Choroid plexus epithelial cell (primary cell): ENCODE measurements around the gene DNAJA4.
A peak's percentile ranks its signal among the peaks of the same experiment; 100 is the strongest.

Experiments used
- DNase-seq: peaks from one replicate; pipeline ENCODE4 v3.0.0-alpha.2; 2010; ENCODE audit warnings: low read depth
- H3K4me3 ChIP-seq: 2 replicates; pipeline ENCODE4 v1.5.1; 2011; ENCODE audit warnings: low read depth, mild to moderate bottlenecking, control low read depth, low read length, moderate library complexity
- CTCF ChIP-seq: conservative IDR thresholded peaks from 2 replicates; pipeline ENCODE4 v1.5.1; 2011; ENCODE audit warnings: low read depth, mild to moderate bottlenecking, control low read depth, inconsistent platforms, low read length, moderate library complexity

The DNAJA4 gene

GRCh38 chr15:78304216-78305066, 40.1 kb downstream of the DNAJA4 start:
- no peak for TF ChIP-seq CTCF
- no peak for DNase-seq
- no peak overlapping the region for H3K4me3 ChIP-seq

DNA sequence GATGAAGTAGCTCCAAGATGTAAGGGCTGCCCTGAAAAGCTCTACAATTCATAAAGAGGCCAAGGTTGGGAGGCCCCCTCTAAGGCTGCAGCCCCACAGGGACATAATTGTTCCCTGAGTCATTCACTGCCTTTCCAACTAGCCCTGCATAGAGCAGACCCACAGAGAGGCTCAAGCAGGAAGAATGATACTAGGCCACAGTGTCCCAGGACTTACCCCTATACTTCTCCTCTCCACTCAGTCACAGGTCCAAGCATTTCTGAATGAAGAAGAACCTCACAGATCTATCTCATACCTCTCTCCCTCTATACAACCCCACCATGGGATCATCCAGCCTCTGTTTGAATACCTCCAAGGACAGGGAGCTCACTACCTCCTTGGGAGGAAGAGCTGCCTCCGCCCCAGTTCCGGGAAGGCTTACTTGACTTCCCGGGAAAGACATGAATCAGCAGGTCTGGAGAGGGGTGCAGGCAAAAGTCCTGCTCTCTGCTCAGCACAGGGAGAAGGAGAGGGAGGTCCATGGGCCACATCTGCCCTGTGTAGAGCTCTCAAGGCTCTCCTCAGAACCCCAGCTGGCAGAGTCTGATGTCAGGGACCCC, 41.9 kb downstream of the DNAJA4 start:
- no peak for TF ChIP-seq CTCF
- DNase-seq: peak; percentile 90
- no peak overlapping the region for H3K4me3 ChIP-seq

GRCh38 chr15:78307976-78308375, 43.6 kb downstream of the DNAJA4 start:
- no peak for TF ChIP-seq CTCF
- DNase-seq: no peak
- no peak overlapping the region for H3K4me3 ChIP-seq

DNA sequence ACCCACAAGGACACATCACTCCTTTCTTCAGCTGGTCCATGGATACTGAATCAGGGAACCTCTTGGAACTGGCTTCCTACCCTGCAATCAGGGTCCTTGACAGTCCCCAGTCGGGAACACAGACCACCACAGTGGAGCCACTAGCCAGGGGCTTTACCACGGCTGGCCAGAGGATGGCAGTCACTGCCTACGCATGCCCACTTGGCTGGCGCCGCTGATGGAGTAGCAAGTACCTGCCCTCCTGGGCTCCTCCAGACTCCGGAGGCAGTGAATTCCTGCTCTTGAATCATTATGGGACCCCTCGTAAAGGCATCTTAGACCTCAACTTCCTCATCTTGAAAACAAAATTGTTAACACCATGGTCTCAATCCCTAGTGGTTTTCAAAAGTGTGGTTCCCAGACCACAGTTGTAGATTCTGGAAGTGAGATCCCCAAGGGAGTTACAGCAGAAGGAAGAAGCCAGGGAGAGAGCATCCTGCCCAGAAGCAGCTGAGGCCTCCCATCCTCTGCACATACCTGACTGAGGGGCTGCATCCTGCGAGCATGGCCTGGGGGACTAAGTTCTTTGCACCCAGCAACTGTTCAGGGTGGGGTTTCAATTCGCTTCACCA, 44.2 kb downstream of the DNAJA4 start:
- DNase-seq: peak; percentile 80
- TF ChIP-seq CTCF: peak; percentile 98
- no peak overlapping the region for H3K4me3 ChIP-seq

- no peak for DNase-seq
- TF ChIP-seq CTCF: no peak
- no peak overlapping the region for H3K4me3 ChIP-seq
These were observed 46.9 kb downstream of the DNAJA4 start for GRCh38 chr15:78311292-78311691.

GRCh38 chr15:78312536-78312935, 48.2 kb downstream of the DNAJA4 start:
- no peak overlapping the region for H3K4me3 ChIP-seq
- DNase-seq: no peak
- TF ChIP-seq CTCF: no peak
